ENCODE results near the gene WWP2.

- no peak for TF ChIP-seq FOXM1 (IDR thresholded peaks at IDR 0.05; ENCODE audit: borderline replicate concordance)
- TF ChIP-seq FOXK2 (IDR thresholded peaks at IDR 0.05) = no peak
Measured at GRCh38 chr16:69867784-69868560, 105.8 kb downstream of the WWP2 start.

Measured in HEK293T (cell line).